GM23338 (cell line): ENCODE data around the gene FAM20C. TPM values are rescaled to one million over a fixed set of nuclear protein-coding genes. Genes with fewer than 3 reads are reported as not detected.
A peak's percentile ranks its signal among the peaks of the same experiment; 100 is the strongest.

Source experiments
- ATAC-seq: fragments of 200-7000 bp; cut with Tn5 transposase; 3 replicates; pipeline ENCODE4 v1.9.1; 2020
- DNase-seq: peaks from one replicate; pipeline ENCODE4 v3.0.0-alpha.2; 2015; ENCODE audit warnings: low spot score
- H2AFZ ChIP-seq: fragments of 200-600 bp; sonication (generic); 2 replicates; pipeline ENCODE4 v1.8.0; 2016; ENCODE audit warnings: antibody characterized with exemption, mild to moderate bottlenecking, moderate library complexity
- H3F3A ChIP-seq: fragments of 200-600 bp; sonication (generic); replicated peaks from 2 replicates; pipeline ENCODE4 v1.8.0; 2017; ENCODE audit warnings: antibody characterized with exemption, mixed run types, low read depth
- H3K27ac ChIP-seq: fragments of 200-600 bp; sonication (generic); 2 replicates; pipeline ENCODE4 v1.6.1; 2016; ENCODE audit warnings: low read depth
- H3K27me3 ChIP-seq: fragments of 200-600 bp; sonication (generic); 2 replicates; pipeline ENCODE4 v1.8.0; 2016; ENCODE audit warnings: mild to moderate bottlenecking, mixed run types, moderate library complexity; ENCODE audit not compliant: insufficient read depth
- H3K36me3 ChIP-seq: fragments of 200-600 bp; sonication (generic); 2 replicates; pipeline ENCODE4 v1.8.0; 2016; ENCODE audit warnings: mild to moderate bottlenecking; ENCODE audit not compliant: insufficient read depth
- H3K4me1 ChIP-seq: fragments of 200-600 bp; sonication (generic); 2 replicates; pipeline ENCODE4 v1.8.0; 2016; ENCODE audit warnings: mild to moderate bottlenecking, moderate library complexity; ENCODE audit not compliant: insufficient read depth
- H3K4me2 ChIP-seq: fragments of 200-600 bp; sonication (generic); 2 replicates; pipeline ENCODE4 v1.7.1; 2017; ENCODE audit warnings: mixed run types
- H3K4me3 ChIP-seq: fragments of 200-600 bp; sonication (generic); 2 replicates; pipeline ENCODE4 v1.6.1; 2016; ENCODE audit warnings: mixed run types
- H3K79me2 ChIP-seq: fragments of 200-600 bp; sonication (generic); replicated peaks from 2 replicates; pipeline ENCODE4 v1.8.0; 2017; ENCODE audit warnings: mild to moderate bottlenecking; ENCODE audit not compliant: insufficient read depth
- H3K9me2 ChIP-seq: fragments of 200-600 bp; sonication (generic); 2 replicates; pipeline ENCODE4 v1.8.0; 2017; ENCODE audit not compliant: insufficient read depth
- H4K20me1 ChIP-seq: fragments of 200-600 bp; sonication (generic); replicated peaks from 2 replicates; pipeline ENCODE4 v1.8.0; 2017; ENCODE audit warnings: mild to moderate bottlenecking; ENCODE audit not compliant: insufficient read depth
- H3K27ac Mint-ChIP-seq: 2 replicates; pipeline ENCODE4 v1.8.0; 2020; ENCODE audit warnings: inconsistent platforms, mild to moderate bottlenecking, moderate library complexity, mixed read lengths
- H3K27me3 Mint-ChIP-seq: 3 replicates; pipeline ENCODE4 v1.8.0; 2022; ENCODE audit warnings: low read depth, mild to moderate bottlenecking, moderate library complexity, mixed read lengths, inconsistent platforms; ENCODE audit not compliant: insufficient read depth, poor library complexity
- H3K36me3 Mint-ChIP-seq: 3 replicates; pipeline ENCODE4 v1.8.0; 2021; ENCODE audit warnings: low read depth, mild to moderate bottlenecking, inconsistent platforms, moderate library complexity, mixed read lengths
- H3K4me1 Mint-ChIP-seq: 3 replicates; pipeline ENCODE4 v1.8.0; 2020; ENCODE audit warnings: mild to moderate bottlenecking, inconsistent platforms, mixed read lengths
- H3K4me3 Mint-ChIP-seq: 3 replicates; pipeline ENCODE4 v1.8.0; 2021; ENCODE audit warnings: moderate library complexity, mild to moderate bottlenecking, inconsistent platforms, mixed read lengths
- H3K9me3 Mint-ChIP-seq: 3 replicates; pipeline ENCODE4 v1.8.0; 2020; ENCODE audit warnings: moderate library complexity, mild to moderate bottlenecking, inconsistent platforms, mixed read lengths
- CREB1 ChIP-seq: fragments of 250-450 bp; sonication (Bioruptor Pico); IDR thresholded peaks from 2 replicates; pipeline ENCODE4 v1.5.0; 2020; ENCODE audit warnings: low read depth, mild to moderate bottlenecking, moderate library complexity
- EZH2phosphoT487 ChIP-seq: fragments of 200-600 bp; sonication (generic); IDR thresholded peaks from one replicate; pipeline ENCODE4 v1.8.1; 2018; ENCODE audit warnings: antibody characterized with exemption; ENCODE audit not compliant: unreplicated experiment
- NANOG ChIP-seq: IDR thresholded peaks from 2 replicates; pipeline ENCODE4 v1.6.1; 2016; ENCODE audit warnings: antibody characterized with exemption, borderline replicate concordance
- POLR2AphosphoS5 ChIP-seq: IDR thresholded peaks from 2 replicates; pipeline ENCODE4 v1.6.1; 2016; ENCODE audit warnings: antibody characterized with exemption, low read depth
- polyA plus RNA-seq: library from polyadenylated mRNA; unstranded; fragments of >200 nt; fragmentation: Nextera tagmentation; extraction: Ambion mirVana; gene quantifications from 2 replicates; pipeline ENCODE4 v1.2.1, GENCODE V29; 2016
- total RNA-seq: library from RNA; depleted of rRNA; stranded (reverse); fragments of >200 nt; shearing (Covaris generic); gene quantifications from 2 replicates; pipeline ENCODE4 v1.2.3, GENCODE V29; 2014
- TF ChIP-seq, protein P1 (sequence below), 2 experiments: fragments of 200-600 bp in 1 of 2; sonication (generic) in 1 of 2; conservative IDR thresholded peaks; 2 replicates each; pipeline versions ENCODE4 v1.5.1 to v1.6.1; 2016 to 2017; ENCODE audit warnings: antibody characterized with exemption in 2 of 2, low read depth in 2 of 2, mild to moderate bottlenecking in 2 of 2, moderate library complexity in 1 of 2

The FAM20C gene
- total and polyA plus RNA-seq, 2 experiments from 2014 or later: 7.6 to 24.8 TPM

DNA sequence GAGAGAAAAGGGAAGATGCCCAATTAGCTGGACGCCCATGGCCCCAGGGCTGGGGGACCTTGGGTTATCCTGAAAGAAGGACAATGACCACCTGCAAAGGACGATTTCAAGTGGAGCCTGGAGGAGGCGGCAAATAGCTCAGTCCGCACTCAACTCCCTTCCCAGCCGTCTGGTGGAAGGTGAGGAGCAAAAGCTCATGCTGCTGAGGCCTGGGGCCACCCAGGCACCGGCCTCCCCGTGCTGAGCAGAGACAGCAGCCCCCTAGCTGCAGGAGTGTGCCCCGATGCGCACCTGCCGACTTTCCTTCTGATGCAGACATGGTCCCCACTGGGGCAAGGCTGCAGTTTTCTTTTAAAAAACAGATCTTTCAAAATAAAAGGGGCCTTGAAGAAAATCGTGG is 7.9 kb downstream of the FAM20C start:
- H3K4me3 Mint-ChIP-seq: no peak overlapping the region
- Histone ChIP-seq H3K4me2 (no peak overlapping the region), H3K36me3 (peaks cover 12% of the 10 kb centered on the region; the same call in 1 of the 2 replicates), H2AFZ (no peak overlapping the region), H3K27me3 (no peaks in the 10 kb centered on the region), H3K4me1 (no peaks in the 10 kb centered on the region), H3K27ac (no peak overlapping the region), H4K20me1 (peaks cover 3% of the 10 kb centered on the region; the same call in 1 of the 2 replicates), H3F3A (0 out of 2 replicates have a peak, but pooled peaks cover 5% of the 10 kb centered on the region), H3K4me3 (no peak overlapping the region), H3K9me2 (no peaks in the 10 kb centered on the region), H3K79me2 (peaks cover 13% of the 10 kb centered on the region)
- peak; percentile 40 for DNase-seq
- peaks cover 21% of the 10 kb centered on the region for H3K4me1 Mint-ChIP-seq
- no peak overlapping the region for H3K27ac Mint-ChIP-seq
- H3K27me3 Mint-ChIP-seq: peaks cover 19% of the 10 kb centered on the region
- no peak for TF ChIP-seq NANOG
- TF ChIP-seq, protein P1, sequence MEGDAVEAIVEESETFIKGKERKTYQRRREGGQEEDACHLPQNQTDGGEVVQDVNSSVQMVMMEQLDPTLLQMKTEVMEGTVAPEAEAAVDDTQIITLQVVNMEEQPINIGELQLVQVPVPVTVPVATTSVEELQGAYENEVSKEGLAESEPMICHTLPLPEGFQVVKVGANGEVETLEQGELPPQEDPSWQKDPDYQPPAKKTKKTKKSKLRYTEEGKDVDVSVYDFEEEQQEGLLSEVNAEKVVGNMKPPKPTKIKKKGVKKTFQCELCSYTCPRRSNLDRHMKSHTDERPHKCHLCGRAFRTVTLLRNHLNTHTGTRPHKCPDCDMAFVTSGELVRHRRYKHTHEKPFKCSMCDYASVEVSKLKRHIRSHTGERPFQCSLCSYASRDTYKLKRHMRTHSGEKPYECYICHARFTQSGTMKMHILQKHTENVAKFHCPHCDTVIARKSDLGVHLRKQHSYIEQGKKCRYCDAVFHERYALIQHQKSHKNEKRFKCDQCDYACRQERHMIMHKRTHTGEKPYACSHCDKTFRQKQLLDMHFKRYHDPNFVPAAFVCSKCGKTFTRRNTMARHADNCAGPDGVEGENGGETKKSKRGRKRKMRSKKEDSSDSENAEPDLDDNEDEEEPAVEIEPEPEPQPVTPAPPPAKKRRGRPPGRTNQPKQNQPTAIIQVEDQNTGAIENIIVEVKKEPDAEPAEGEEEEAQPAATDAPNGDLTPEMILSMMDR (conservative IDR thresholded peaks at IDR 0.05; ENCODE audit: low read depth in 2 of 2): peak in 1 of 2 experiments; percentile 34; a peak in 2 of 4 replicates
- ATAC-seq: peak; percentile 78
- H3K9me3 Mint-ChIP-seq: peaks cover 10% of the 10 kb centered on the region; the same call in 2 of the 3 replicates
- H3K36me3 Mint-ChIP-seq: peaks cover 90% of the 10 kb centered on the region

DNA sequence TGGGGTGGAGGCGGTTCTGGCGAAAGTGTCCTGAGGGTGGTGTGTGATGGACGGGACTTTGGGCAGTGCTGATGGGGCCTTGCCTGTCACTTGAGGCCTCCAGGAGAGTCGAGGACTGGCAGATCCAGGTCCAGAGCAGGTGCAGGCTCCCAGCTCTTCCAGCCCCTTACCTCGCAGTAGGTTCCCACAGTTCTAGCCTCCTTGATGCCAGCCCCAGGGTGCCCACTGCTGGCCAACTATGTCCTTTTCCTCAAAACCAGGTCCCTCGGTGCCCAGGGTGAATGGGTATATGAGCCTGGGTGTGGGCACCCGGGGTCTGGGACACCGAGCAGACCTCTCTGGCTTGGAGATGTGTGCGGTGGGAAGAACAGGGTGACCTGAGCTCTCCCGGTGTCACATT is 8.3 kb downstream of the FAM20C start:
- no peak for DNase-seq
- peaks cover 90% of the 10 kb centered on the region for H3K36me3 Mint-ChIP-seq

More for the DNA sequence above, 8.3 kb downstream of the FAM20C start:
- H3K27me3 Mint-ChIP-seq: peaks cover 18% of the 10 kb centered on the region
- peaks cover 10% of the 10 kb centered on the region for H3K9me3 Mint-ChIP-seq
- ATAC-seq: no peak
- H4K20me1 ChIP-seq: peaks cover 3% of the 10 kb centered on the region; the same call in 1 of the 2 replicates
- H3K36me3 ChIP-seq: peaks cover 12% of the 10 kb centered on the region; the same call in 1 of the 2 replicates
- no peak overlapping the region for H3K27ac ChIP-seq
- H3K27me3 ChIP-seq: no peaks in the 10 kb centered on the region
- H3K9me2 ChIP-seq: no peaks in the 10 kb centered on the region
- H3K79me2 ChIP-seq: peaks cover 9% of the 10 kb centered on the region
- H3K4me1 Mint-ChIP-seq: peaks cover 16% of the 10 kb centered on the region
- no peak overlapping the region for H3K4me2 ChIP-seq
- TF ChIP-seq POLR2AphosphoS5 (no peak), EZH2phosphoT487 (no peak), CREB1 (no peak)
- TF ChIP-seq, protein P1 (conservative IDR thresholded peaks at IDR 0.05; ENCODE audit: low read depth in 2 of 2): peak in 1 of 2 experiments; percentile 27; a peak in 2 of 4 replicates
- no peaks in the 10 kb centered on the region for H3K4me1 ChIP-seq
- no peak overlapping the region for H3K4me3 ChIP-seq
- H3K4me3 Mint-ChIP-seq: no peak overlapping the region
- H3K27ac Mint-ChIP-seq: no peak overlapping the region
- 0 out of 2 replicates have a peak, but pooled peaks cover 5% of the 10 kb centered on the region for H3F3A ChIP-seq
- no peak overlapping the region for H2AFZ ChIP-seq
